ENCODE results near the gene TRIP12.

The TRIP12 gene

DNA sequence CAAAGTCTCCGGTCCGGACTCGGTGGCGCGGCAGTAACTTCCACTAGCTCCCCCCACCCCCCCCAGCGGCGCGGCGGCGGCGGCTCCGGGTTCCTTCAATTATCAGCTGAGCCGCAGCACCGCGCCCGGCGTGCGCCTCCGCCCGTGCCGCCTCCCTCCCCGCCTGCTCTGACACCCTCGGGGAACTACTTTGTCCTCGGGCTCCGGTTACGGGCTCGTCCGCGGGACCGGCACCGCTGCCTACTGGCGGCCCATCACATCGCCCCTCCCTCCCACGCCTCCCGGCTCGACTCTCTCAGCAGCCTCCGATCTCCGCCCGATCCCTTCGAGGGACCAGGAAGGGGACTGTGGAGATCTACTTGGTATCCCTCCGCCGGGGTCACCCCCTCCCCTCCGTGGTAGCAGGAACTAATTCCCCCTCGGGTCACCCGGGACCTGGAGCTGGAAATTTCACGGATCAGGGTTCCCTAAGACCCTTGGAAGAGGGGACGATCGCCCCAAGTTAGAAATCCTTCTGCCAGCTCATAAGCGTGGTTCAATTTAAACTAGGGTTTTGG, at the start of gene TRIP12 (continued):
- TF ChIP-seq, protein P1, sequence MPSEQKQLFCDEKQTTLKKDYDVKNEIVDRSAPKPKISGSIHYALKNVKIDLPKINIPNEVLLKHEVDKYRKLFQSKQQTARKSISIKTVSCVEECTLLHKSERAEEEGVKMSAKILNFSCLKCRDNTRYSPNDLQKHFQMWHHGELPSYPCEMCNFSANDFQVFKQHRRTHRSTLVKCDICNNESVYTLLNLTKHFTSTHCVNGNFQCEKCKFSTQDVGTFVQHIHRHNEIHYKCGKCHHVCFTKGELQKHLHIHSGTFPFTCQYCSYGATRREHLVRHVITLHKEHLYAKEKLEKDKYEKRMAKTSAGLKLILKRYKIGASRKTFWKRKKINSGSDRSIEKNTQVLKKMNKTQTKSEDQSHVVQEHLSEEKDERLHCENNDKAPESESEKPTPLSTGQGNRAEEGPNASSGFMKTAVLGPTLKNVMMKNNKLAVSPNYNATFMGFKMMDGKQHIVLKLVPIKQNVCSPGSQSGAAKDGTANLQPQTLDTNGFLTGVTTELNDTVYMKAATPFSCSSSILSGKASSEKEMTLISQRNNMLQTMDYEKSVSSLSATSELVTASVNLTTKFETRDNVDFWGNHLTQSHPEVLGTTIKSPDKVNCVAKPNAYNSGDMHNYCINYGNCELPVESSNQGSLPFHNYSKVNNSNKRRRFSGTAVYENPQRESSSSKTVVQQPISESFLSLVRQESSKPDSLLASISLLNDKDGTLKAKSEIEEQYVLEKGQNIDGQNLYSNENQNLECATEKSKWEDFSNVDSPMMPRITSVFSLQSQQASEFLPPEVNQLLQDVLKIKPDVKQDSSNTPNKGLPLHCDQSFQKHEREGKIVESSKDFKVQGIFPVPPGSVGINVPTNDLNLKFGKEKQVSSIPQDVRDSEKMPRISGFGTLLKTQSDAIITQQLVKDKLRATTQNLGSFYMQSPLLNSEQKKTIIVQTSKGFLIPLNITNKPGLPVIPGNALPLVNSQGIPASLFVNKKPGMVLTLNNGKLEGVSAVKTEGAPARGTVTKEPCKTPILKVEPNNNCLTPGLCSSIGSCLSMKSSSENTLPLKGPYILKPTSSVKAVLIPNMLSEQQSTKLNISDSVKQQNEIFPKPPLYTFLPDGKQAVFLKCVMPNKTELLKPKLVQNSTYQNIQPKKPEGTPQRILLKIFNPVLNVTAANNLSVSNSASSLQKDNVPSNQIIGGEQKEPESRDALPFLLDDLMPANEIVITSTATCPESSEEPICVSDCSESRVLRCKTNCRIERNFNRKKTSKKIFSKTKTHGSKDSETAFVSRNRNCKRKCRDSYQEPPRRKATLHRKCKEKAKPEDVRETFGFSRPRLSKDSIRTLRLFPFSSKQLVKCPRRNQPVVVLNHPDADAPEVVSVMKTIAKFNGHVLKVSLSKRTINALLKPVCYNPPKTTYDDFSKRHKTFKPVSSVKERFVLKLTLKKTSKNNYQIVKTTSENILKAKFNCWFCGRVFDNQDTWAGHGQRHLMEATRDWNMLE (tag by site-specific recombination; conservative IDR thresholded peaks at IDR 0.05; ENCODE audit: low read depth): peak; percentile 51; the same call in 1 of the 2 replicates
- TF ChIP-seq ZNF664 (tag by site-specific recombination; IDR thresholded peaks at IDR 0.05) (no peak; the same call in 1 of the 2 replicates), ZNF341 (tag by site-specific recombination; IDR thresholded peaks at IDR 0.05; ENCODE audit: low read depth) (peak; percentile 77), ZNF16 (tag by site-specific recombination; IDR thresholded peaks at IDR 0.05; ENCODE audit: low read depth) (no peak), SCRT1 (tag by site-specific recombination; IDR thresholded peaks at IDR 0.05; ENCODE audit: borderline replicate concordance) (no peak), ZFP69B (tag by site-specific recombination; IDR thresholded peaks at IDR 0.05) (peak; percentile 52; the same call in 1 of the 2 replicates), ZNF19 (tag by site-specific recombination; IDR thresholded peaks at IDR 0.05; ENCODE audit: low read depth) (no peak), ZNF239 (tag by site-specific recombination; IDR thresholded peaks at IDR 0.05) (0 out of 2 replicates have a peak, but pooled peaks have one; percentile 28), ZNF112 (tag by site-specific recombination; IDR thresholded peaks at IDR 0.05) (no peak), ZNF366 (tag by site-specific recombination; conservative IDR thresholded peaks at IDR 0.05) (no peak), ZNF324 (tag by site-specific recombination; IDR thresholded peaks at IDR 0.05) (peak; percentile 84; the same call in 1 of the 2 replicates), ZNF76 (tag by site-specific recombination; IDR thresholded peaks at IDR 0.05; ENCODE audit: borderline replicate concordance, low read depth) (peak; percentile 81), ZNF658 (tag by site-specific recombination; IDR thresholded peaks at IDR 0.05) (no peak), HOXA7 (CRISPR knock-in tag; IDR thresholded peaks at IDR 0.05; ENCODE audit: borderline replicate concordance) (no peak), ZNF157 (tag by site-specific recombination; IDR thresholded peaks at IDR 0.05) (no peak), ZNF23 (tag by site-specific recombination; IDR thresholded peaks at IDR 0.05; ENCODE audit: borderline replicate concordance) (no peak), ZNF791 (tag by site-specific recombination; IDR thresholded peaks at IDR 0.05) (no peak), ZIC2 (tag by site-specific recombination; IDR thresholded peaks at IDR 0.05) (peak; percentile 70), ZNF548 (tag by site-specific recombination; IDR thresholded peaks at IDR 0.05) (no peak), ZBTB7A (tag by site-specific recombination; IDR thresholded peaks at IDR 0.05; ENCODE audit: low read depth) (peak; percentile 99), ZNF184 (tag by site-specific recombination; IDR thresholded peaks at IDR 0.05) (no peak), ZNF621 (tag by site-specific recombination; IDR thresholded peaks at IDR 0.05) (no peak), ZNF391 (tag by site-specific recombination; IDR thresholded peaks at IDR 0.05; ENCODE audit: borderline replicate concordance, low read depth) (peak; percentile 90), ZNF707 (tag by site-specific recombination; IDR thresholded peaks at IDR 0.05) (no peak)
- TF ChIP-seq, protein P2, sequence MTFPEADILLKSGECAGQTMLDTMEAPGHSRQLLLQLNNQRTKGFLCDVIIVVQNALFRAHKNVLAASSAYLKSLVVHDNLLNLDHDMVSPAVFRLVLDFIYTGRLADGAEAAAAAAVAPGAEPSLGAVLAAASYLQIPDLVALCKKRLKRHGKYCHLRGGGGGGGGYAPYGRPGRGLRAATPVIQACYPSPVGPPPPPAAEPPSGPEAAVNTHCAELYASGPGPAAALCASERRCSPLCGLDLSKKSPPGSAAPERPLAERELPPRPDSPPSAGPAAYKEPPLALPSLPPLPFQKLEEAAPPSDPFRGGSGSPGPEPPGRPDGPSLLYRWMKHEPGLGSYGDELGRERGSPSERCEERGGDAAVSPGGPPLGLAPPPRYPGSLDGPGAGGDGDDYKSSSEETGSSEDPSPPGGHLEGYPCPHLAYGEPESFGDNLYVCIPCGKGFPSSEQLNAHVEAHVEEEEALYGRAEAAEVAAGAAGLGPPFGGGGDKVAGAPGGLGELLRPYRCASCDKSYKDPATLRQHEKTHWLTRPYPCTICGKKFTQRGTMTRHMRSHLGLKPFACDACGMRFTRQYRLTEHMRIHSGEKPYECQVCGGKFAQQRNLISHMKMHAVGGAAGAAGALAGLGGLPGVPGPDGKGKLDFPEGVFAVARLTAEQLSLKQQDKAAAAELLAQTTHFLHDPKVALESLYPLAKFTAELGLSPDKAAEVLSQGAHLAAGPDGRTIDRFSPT (tag by site-specific recombination; IDR thresholded peaks at IDR 0.05): peak; percentile 80
- TF ChIP-seq, protein P3, sequence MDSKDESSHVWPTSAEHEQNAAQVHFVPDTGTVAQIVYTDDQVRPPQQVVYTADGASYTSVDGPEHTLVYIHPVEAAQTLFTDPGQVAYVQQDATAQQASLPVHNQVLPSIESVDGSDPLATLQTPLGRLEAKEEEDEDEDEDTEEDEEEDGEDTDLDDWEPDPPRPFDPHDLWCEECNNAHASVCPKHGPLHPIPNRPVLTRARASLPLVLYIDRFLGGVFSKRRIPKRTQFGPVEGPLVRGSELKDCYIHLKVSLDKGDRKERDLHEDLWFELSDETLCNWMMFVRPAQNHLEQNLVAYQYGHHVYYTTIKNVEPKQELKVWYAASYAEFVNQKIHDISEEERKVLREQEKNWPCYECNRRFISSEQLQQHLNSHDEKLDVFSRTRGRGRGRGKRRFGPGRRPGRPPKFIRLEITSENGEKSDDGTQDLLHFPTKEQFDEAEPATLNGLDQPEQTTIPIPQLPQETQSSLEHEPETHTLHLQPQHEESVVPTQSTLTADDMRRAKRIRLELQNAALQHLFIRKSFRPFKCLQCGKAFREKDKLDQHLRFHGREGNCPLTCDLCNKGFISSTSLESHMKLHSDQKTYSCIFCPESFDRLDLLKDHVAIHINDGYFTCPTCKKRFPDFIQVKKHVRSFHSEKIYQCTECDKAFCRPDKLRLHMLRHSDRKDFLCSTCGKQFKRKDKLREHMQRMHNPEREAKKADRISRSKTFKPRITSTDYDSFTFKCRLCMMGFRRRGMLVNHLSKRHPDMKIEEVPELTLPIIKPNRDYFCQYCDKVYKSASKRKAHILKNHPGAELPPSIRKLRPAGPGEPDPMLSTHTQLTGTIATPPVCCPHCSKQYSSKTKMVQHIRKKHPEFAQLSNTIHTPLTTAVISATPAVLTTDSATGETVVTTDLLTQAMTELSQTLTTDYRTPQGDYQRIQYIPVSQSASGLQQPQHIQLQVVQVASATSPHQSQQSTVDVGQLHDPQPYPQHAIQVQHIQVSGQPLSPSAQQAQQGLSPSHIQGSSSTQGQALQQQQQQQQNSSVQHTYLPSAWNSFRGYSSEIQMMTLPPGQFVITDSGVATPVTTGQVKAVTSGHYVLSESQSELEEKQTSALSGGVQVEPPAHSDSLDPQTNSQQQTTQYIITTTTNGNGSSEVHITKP (tag by site-specific recombination; IDR thresholded peaks at IDR 0.05): peak; percentile 50; the same call in 1 of the 2 replicates
- TF ChIP-seq, protein P4, sequence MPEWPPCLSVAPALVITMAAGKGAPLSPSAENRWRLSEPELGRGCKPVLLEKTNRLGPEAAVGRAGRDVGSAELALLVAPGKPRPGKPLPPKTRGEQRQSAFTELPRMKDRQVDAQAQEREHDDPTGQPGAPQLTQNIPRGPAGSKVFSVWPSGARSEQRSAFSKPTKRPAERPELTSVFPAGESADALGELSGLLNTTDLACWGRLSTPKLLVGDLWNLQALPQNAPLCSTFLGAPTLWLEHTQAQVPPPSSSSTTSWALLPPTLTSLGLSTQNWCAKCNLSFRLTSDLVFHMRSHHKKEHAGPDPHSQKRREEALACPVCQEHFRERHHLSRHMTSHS (tag by site-specific recombination; IDR thresholded peaks at IDR 0.05): no peak
